Measurements from ENCODE around the gene OVOL3.

The OVOL3 gene

DNA sequence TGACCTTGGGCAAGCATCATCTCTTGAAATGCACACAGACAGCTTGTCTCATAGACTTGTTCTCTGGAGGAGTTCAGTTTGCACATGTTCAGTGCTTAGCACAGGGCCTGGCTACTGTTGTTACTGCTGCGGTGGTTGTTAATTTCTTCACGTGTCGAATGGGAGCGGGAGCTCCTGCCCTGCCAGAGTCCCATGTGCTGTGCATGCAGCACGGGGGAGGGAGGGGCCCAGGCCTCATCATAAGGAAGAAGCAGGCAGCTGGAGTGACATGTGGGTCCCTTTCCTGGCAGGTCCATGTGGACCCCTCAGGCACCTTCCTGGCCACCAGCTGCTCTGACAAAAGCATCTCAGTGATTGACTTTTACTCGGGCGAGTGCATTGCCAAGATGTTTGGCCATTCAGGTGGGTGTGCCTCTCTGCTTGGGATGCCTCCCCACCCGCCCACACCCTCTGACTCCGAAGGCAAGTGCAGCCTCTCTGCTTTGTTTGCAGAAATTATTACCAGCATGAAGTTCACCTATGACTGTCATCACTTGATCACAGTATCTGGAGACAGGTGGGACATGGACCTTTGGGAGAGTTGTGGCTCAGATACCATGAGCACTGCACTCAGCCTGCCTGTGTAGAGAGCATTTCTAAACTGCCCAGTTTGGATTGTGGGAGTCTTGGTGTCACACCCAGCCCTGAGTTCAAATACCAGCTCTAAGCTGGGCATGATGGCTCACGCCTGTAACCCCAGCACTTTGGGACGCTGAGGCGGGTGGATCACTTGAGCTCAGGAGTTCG lies 19.8 kb upstream of the OVOL3 start:
- Mint-ChIP-seq H3K4me1 (no peaks in the 10 kb centered on the region), H3K27ac (no peak overlapping the region), H3K9me3 (no peaks in the 10 kb centered on the region), H3K4me3 (no peak overlapping the region), H3K36me3 (no peaks in the 10 kb centered on the region), H3K27me3 (no peaks in the 10 kb centered on the region)
- ATAC-seq (ENCODE audit: low read depth) (no peak), DNase-seq (ENCODE audit: low spot score in 2 of 2) (no peak)

DNA sequence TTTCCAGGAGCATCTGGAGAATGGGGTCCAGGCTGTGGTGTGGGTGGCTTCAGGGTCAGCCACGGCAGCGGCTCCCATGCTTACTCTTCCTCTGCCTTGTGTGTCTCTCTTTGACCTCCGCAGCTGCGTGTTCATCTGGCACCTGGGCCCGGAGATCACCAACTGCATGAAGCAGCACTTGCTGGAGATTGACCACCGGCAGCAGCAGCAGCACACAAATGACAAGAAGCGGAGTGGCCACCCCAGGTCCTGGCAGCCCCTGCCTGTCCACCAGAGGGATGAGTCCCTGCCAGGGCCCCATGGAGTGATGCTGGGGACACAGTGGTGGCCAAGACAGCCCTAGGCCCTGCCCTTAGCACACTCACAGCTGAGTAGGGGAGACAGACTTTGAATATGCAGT lies 18.4 kb upstream of the OVOL3 start:
- Mint-ChIP-seq H3K36me3 (no peaks in the 10 kb centered on the region), H3K4me1 (no peaks in the 10 kb centered on the region), H3K27me3 (no peaks in the 10 kb centered on the region), H3K9me3 (no peaks in the 10 kb centered on the region), H3K27ac (no peak overlapping the region), H3K4me3 (no peak overlapping the region)
- DNase-seq (ENCODE audit: low spot score in 2 of 2) (no peak), ATAC-seq (ENCODE audit: low read depth) (no peak)

DNA sequence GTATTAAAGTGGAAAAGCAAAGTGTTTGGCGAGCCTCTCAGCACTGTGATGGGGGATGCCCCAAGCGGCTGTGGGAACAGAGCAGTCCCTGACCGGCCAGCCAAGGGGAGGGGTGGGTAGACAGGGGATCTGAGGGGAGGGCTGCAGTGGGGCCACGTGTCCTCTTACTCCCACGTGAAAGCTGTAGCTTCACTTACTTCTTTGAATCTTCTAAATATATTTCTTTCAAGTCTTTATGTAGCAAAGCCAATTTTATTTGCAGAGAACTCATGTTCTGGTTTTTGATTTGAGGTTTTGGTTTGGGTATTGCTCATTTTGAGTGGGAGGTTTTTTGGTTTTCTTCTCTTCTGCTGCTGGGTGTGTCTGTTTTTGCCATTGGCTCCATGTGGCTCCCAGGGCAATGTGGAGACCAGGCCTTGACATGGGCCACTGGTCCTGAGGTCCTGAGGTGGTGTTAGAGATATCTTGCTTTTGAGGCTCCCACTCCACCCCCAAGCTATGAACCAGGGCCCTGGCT lies 17.7 kb upstream of the OVOL3 start:
- Mint-ChIP-seq H3K27ac (no peak overlapping the region), H3K27me3 (no peaks in the 10 kb centered on the region), H3K4me3 (no peak overlapping the region), H3K9me3 (no peaks in the 10 kb centered on the region), H3K4me1 (no peaks in the 10 kb centered on the region), H3K36me3 (no peaks in the 10 kb centered on the region)
- no peak for DNase-seq (ENCODE audit: low spot score in 2 of 2)
- no peak for ATAC-seq (ENCODE audit: low read depth)

DNA sequence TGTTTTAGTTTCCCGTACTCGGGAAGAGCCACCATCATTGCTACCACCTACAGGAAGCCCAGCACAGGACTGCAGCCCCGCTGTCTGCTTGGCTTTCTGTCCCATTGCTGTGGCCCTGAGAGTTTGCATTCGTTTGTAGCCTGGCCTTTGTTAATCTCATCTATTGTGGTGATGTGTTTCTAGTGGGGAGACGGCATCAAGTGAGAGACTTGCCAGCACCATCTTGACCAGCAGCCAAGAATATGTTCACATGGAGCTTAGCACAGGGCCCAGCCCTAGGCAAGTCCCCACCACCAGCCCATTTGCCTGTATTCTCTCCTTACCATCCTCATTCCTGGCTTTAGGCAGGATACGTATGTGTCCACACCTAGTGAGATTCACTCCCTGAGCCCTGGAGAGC lies 17.3 kb upstream of the OVOL3 start:
- Mint-ChIP-seq H3K4me1 (no peaks in the 10 kb centered on the region), H3K36me3 (no peaks in the 10 kb centered on the region), H3K27ac (no peak overlapping the region), H3K27me3 (no peaks in the 10 kb centered on the region), H3K9me3 (no peaks in the 10 kb centered on the region), H3K4me3 (no peak overlapping the region)
- no peak for DNase-seq (ENCODE audit: low spot score in 2 of 2)
- no peak for ATAC-seq (ENCODE audit: low read depth)

DNA sequence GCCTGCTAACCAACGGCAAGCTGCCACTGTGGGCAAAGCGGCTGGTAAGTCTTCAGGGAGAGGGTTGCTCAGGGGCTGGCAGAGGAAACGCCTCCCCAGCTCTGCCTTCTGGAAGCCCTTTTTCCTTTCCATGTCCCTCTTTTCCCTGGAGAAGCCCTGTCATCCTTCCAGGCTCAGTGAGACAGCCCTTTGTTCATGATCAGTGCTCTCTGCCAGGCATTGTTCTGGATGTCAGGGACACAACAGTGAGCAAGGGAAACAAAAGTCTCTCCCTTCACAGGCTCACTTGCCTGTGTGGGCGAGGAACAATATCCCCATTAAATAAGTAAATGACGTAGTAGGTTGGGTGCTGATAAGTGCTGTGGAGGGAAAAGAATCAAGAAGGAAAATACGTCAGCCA lies 13.9 kb upstream of the OVOL3 start:
- Mint-ChIP-seq H3K27me3 (no peaks in the 10 kb centered on the region), H3K4me3 (no peak overlapping the region), H3K9me3 (no peaks in the 10 kb centered on the region), H3K27ac (no peak overlapping the region), H3K36me3 (no peaks in the 10 kb centered on the region), H3K4me1 (peaks cover 4% of the 10 kb centered on the region)
- DNase-seq (ENCODE audit: low spot score in 2 of 2) (no peak), ATAC-seq (ENCODE audit: low read depth) (no peak)

DNA sequence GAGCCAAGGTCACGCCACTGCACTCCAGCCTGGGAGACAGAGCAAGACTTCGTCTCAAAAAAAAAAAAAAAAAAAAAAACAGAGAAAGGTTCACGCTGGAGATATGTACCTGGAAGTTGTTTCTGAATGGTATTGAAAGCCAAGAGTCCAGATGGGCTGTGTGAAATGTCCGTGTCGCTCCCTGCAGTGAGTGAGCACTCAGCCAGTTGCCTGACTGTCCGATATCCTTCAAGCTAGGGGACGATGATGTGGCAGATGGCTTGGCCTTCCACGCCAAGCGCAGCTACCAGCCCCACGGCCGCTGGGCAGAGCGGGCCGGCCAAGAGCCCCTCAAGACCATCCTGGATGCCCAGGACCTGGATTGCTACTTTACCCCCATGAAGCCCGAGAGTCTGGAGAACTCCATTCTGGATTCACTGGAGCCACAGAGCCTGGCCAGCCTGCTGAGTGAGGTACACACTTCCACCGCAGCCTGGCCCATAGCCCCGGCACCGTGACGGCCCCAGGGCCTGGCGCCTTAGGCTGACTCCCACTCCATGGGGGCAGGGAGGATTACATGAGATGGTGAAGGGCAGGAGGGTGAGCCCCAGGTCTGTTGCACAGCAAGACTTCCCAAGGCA lies 11.7 kb upstream of the OVOL3 start:
- Mint-ChIP-seq H3K36me3 (no peaks in the 10 kb centered on the region), H3K27ac (no peak overlapping the region), H3K4me3 (no peak overlapping the region), H3K9me3 (no peaks in the 10 kb centered on the region), H3K27me3 (no peaks in the 10 kb centered on the region), H3K4me1 (peaks cover 4% of the 10 kb centered on the region)
- ATAC-seq (ENCODE audit: low read depth) (no peak), DNase-seq (ENCODE audit: low spot score in 2 of 2) (no peak)

DNA sequence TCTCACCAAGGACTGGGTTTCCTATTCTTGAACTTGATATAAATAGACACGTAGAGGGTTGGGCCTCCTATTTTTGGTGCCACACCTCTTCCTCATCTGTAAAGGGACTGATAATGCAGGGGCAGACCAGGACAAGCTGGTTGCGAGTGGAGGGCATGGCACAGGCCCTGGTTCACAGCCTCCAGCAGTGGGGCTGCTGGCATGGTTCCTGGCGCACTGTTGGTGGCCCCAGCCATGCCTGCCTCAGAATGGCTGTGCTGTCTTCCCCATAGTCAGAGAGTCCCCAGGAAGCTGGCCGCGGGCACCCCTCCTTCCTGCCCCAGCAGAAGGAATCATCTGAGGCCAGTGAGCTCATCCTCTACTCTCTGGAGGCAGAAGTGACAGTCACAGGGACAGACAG lies 10.5 kb upstream of the OVOL3 start:
- Mint-ChIP-seq H3K4me1 (peaks cover 4% of the 10 kb centered on the region), H3K4me3 (no peak overlapping the region), H3K27me3 (no peaks in the 10 kb centered on the region), H3K36me3 (no peaks in the 10 kb centered on the region), H3K27ac (no peak overlapping the region), H3K9me3 (no peaks in the 10 kb centered on the region)
- ATAC-seq (ENCODE audit: low read depth) (no peak), DNase-seq (ENCODE audit: low spot score in 2 of 2) (no peak)

DNA sequence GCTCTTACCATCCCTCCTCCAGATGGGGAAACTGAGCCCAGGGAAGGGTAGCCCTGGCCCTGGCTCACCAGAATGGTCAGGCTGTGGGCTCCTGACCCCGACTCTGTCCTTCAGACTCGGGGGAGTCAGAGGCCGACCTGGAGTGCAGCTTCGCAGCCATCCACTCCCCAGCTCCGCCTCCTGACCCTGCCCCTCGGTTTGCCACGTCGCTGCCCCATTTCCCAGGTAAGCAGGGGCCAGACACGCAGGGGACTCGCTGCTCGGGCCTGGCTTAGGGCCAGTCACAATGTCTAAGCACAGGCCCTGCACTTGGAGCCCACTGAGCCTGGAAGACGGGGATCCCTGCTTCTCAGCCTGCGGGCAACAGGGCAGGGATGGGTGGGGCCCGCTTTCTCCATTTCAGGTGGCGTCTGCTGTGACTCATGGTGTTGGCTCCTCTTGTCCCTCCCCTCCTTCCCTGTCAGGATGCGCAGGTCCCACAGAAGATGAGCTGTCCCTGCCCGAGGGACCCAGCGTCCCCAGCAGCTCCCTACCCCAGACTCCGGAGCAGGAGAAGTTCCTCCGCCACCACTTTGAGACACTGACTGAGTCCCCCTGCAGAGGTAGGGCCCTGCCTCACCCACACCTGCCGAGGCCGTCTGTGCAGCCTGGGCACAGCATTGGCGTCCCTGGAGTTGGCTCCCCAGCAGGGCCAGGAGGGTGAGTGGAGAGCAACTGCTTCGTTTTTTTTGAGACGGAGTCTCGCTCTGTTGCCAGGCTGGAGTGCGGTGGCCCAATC lies 9.2 kb upstream of the OVOL3 start:
- no peak overlapping the region for H3K27ac Mint-ChIP-seq
- DNase-seq (ENCODE audit: low spot score in 2 of 2), result no peak
- H3K36me3 Mint-ChIP-seq, result peaks cover 2% of the 10 kb centered on the region
- ATAC-seq (ENCODE audit: low read depth), result no peak
- H3K27me3 Mint-ChIP-seq, result no peaks in the 10 kb centered on the region
- peaks cover 4% of the 10 kb centered on the region for H3K4me1 Mint-ChIP-seq
- no peak overlapping the region for H3K4me3 Mint-ChIP-seq
- H3K9me3 Mint-ChIP-seq, result no peaks in the 10 kb centered on the region

DNA sequence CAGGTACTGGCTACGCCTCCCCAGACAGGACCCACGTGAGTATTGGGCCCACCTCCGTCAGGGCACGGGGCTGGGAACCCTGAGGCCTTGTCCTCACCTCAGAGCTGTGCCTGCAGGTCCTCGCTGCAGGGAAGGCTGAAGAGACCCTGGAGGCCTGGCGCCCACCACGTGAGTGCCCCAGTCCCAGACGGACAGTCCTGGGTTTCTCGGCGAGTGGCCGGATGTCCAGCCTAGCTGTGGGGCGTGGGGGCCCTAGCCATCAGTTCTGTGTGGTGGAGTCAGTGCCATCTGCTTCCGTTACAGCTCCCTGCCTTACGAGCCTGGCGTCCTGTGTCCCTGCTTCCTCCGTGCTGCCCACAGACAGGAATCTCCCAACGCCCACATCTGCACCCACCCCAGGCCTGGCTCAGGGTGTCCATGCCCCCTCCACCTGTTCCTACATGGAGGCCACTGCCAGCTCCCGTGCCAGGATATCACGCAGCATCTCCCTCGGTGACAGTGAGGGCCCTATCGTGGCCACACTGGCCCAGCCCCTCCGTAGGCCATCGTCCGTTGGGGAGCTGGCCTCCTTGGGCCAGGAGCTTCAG lies 7.8 kb upstream of the OVOL3 start:
- Mint-ChIP-seq H3K9me3 (no peaks in the 10 kb centered on the region), H3K4me1 (peaks cover 4% of the 10 kb centered on the region), H3K4me3 (no peak overlapping the region), H3K27me3 (no peaks in the 10 kb centered on the region), H3K36me3 (peaks cover 4% of the 10 kb centered on the region), H3K27ac (no peak overlapping the region)
- ATAC-seq (ENCODE audit: low read depth) (no peak), DNase-seq (ENCODE audit: low spot score in 2 of 2) (no peak)

DNA sequence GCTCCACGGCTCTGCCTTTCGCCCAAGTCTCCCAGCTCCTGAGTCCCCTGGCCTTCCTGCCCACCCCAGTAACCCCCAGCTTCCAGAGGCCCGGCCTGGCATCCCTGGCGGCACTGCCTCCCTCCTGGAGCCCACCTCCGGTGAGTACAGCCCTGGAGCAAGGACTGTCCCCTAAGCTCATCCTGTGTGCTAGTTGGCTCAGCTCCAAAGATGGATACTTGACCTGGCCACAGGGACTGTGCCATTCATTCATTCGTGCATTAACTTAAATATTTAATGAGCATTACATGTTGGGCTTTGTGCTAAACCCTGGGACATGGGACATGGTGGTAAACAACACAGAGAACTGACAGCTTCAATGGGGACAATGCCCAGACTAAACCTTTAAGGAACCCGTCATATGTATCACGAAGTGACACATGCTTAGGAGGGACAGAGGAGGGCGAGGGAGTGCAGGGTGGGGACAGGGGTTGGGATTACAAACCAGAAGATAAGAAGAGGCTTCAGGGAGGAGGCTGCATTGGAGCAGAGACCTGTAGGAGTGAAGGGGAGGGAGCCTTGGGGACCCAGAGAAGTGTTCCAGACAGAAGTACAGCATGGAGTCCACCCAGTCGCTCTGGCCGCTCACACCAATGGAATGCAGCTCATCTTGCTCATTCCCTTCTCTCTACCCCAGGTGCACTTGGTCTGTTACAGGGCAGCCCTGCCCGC lies 6.9 kb upstream of the OVOL3 start:
- no peak for DNase-seq (ENCODE audit: low spot score in 2 of 2)
- Mint-ChIP-seq H3K4me3 (no peak overlapping the region), H3K27ac (no peak overlapping the region), H3K4me1 (peaks cover 4% of the 10 kb centered on the region), H3K27me3 (no peaks in the 10 kb centered on the region), H3K9me3 (no peaks in the 10 kb centered on the region), H3K36me3 (peaks cover 4% of the 10 kb centered on the region)
- no peak for ATAC-seq (ENCODE audit: low read depth)

DNA sequence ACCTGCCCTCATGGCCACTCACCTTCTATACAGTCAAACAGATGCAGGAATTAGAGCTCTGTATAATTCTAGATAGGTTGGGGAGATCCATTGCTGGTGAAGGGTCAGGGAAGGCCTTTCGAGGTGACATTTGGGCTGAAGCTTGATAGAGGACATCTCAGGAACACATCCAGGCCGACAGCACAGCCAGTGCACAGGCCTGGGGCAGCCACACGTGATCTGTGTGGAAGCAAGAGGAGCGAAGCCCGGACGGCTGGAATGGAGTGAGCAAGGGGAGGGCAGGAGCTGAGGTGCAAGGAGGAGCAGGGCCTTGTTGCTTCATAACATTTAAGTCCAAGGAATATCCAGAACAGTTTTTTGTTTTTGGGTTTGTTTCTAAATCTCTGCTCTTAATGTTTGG lies 4.5 kb upstream of the OVOL3 start:
- H3K36me3 Mint-ChIP-seq, result peaks cover 4% of the 10 kb centered on the region

DNA sequence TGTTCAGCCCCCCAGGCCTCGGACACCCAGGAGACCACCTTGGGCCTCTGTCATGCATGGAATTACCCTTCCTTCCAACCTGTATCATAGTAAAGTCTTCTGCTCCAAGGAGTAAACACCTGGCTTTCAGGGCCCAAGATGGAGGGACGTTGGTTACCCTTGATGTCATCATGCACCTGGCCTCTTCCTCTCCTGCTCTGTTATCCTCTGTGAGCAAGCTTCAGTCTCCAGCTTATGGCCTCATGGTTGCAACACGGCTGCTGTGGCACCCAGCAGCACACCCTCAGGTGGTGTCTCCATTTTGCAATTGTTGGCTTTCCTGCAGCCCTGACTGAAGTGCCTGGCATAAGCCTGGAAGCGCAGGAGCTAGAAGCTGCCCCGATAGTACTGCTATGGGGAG lies 4.0 kb upstream of the OVOL3 start:
- ATAC-seq (ENCODE audit: low read depth), result no peak
- H3K4me3 Mint-ChIP-seq, result no peak overlapping the region
- no peaks in the 10 kb centered on the region for H3K9me3 Mint-ChIP-seq
- H3K36me3 Mint-ChIP-seq, result peaks cover 4% of the 10 kb centered on the region
- no peaks in the 10 kb centered on the region for H3K27me3 Mint-ChIP-seq
- H3K4me1 Mint-ChIP-seq, result no peaks in the 10 kb centered on the region
- DNase-seq (ENCODE audit: low spot score in 2 of 2), result no peak
- no peak overlapping the region for H3K27ac Mint-ChIP-seq

More for the DNA sequence above, 4.5 kb upstream of the OVOL3 start:
- Mint-ChIP-seq H3K27ac (no peak overlapping the region), H3K27me3 (no peaks in the 10 kb centered on the region), H3K4me3 (no peak overlapping the region), H3K4me1 (no peaks in the 10 kb centered on the region), H3K9me3 (no peaks in the 10 kb centered on the region)
- DNase-seq (ENCODE audit: low spot score in 2 of 2) (no peak), ATAC-seq (ENCODE audit: low read depth) (no peak)

DNA sequence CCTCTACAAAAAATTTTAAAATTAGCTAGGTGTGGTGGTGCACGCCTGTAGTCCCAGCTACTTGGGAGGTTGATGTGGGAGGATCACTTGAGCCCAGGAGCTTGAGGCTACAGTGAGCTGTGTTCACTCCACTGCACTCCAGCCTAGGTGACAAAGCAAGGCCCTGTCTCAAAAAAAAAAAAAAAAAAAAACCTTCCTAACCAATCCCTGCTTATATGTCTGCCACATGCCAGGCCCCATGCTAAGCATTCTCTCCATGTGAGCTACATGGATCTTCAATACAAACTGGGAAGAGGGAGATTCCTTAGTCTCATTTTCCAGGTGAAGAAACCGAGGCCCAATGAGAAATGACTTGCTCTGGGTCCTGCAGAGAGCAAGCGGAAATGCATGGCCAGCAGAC lies 2.3 kb upstream of the OVOL3 start:
- H3K27ac Mint-ChIP-seq, result no peak overlapping the region

DNA sequence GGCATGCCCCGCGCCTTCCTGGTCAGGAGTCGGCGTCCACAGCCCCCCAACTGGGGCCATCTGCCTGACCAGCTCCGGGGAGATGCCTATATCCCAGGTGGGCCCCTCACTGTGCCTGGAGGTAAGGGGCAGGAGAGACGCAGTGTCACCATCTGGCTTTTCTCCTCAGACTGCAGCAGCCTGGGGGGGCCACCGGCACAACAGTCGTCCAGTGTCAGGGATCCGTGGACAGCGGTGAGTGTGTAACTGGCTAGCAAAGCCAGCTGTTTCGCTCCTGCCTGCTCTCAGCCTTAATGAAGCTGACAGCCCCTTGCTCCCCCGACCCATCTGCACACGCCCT lies 227 bp downstream of the OVOL3 start:
- ATAC-seq (ENCODE audit: low read depth) (no peak), DNase-seq (ENCODE audit: low spot score in 2 of 2) (no peak)
- H3K9me3 Mint-ChIP-seq, result no peaks in the 10 kb centered on the region
- no peak overlapping the region for H3K27ac Mint-ChIP-seq
- peaks cover 15% of the 10 kb centered on the region for H3K4me1 Mint-ChIP-seq
- H3K27me3 Mint-ChIP-seq, result no peaks in the 10 kb centered on the region
- H3K4me3 Mint-ChIP-seq, result no peak overlapping the region
- H3K36me3 Mint-ChIP-seq, result peaks cover 9% of the 10 kb centered on the region

More for the DNA sequence above, 2.3 kb upstream of the OVOL3 start:
- no peaks in the 10 kb centered on the region for H3K9me3 Mint-ChIP-seq
- no peak overlapping the region for H3K4me3 Mint-ChIP-seq
- H3K4me1 Mint-ChIP-seq, result peaks cover 7% of the 10 kb centered on the region
- H3K27me3 Mint-ChIP-seq, result no peaks in the 10 kb centered on the region
- H3K36me3 Mint-ChIP-seq, result peaks cover 9% of the 10 kb centered on the region
- DNase-seq (ENCODE audit: low spot score in 2 of 2) (no peak), ATAC-seq (ENCODE audit: low read depth) (no peak)

All from memory B cell (primary cell).